GM21576 (cell line): ENCODE measurements around the gene ARID4B.
"Not testable (repeated sequence)": the region's sequence is repeated elsewhere in the genome, so short reads cannot be mapped to it uniquely, and the experiment has no call there.

Experiments used
- ATAC-seq: cut with Tn5 transposase; IDR thresholded peaks from one replicate; pipeline ENCODE4 v1.9.1; 2021; ENCODE audit warnings: mild to moderate bottlenecking, moderate library complexity; ENCODE audit not compliant: unreplicated experiment

Gene ARID4B

DNA sequence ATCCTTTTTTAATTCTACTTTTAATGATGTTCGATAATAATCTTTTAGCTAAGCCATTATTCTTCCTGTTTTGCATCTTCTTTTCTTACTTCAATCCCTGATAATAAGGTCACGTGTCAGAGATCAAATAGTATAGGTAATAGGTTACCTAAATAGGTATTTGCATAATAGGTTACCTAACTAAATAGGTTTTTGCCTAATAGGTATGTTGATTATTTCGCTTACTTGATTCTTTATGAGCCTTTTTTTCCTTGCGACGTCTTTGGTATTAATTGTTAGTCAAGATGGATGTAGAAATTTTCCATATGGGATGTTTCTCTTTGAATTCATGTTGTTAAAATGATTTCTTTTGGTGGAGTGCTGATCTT, 2.9 kb upstream of the ARID4B start:
- ATAC-seq, result no peak

DNA sequence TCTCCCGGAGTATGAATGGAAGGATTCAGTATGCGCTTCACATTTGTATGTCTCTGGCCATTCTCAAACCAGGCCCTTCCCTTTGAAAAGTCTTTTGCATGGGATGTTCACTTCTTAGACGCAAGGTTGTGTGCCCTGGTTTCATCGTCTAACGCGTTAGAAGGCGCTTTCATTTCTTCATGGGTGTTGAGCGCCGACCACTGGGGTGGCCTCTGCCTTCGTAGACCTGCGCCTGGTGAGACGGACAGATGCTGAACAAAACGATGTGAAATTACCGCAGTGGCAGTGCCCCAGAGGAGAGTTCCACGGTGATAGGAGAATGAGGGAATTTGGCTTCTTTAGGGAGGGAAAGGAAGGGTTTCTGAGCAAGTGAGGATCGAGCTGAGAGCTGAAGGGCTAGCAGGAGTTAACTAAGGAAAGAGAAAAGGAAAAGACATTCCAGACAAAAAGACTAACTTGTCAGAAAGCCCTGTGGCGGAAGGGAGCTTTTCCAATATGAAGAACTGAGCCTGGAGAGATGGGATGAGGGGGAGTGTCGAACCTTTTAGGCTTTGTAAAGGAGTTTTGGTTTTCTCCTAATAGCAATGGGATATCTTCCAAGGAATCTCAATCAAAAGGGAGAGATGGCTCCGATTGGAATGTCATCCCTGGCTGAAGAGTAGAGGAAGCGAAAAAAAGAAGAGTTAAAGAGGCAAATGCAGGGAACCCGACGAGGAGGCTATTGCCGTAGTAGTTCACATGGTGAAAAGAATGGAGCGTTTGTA, 1.3 kb upstream of the ARID4B start:
- peak; percentile 28 for ATAC-seq

DNA sequence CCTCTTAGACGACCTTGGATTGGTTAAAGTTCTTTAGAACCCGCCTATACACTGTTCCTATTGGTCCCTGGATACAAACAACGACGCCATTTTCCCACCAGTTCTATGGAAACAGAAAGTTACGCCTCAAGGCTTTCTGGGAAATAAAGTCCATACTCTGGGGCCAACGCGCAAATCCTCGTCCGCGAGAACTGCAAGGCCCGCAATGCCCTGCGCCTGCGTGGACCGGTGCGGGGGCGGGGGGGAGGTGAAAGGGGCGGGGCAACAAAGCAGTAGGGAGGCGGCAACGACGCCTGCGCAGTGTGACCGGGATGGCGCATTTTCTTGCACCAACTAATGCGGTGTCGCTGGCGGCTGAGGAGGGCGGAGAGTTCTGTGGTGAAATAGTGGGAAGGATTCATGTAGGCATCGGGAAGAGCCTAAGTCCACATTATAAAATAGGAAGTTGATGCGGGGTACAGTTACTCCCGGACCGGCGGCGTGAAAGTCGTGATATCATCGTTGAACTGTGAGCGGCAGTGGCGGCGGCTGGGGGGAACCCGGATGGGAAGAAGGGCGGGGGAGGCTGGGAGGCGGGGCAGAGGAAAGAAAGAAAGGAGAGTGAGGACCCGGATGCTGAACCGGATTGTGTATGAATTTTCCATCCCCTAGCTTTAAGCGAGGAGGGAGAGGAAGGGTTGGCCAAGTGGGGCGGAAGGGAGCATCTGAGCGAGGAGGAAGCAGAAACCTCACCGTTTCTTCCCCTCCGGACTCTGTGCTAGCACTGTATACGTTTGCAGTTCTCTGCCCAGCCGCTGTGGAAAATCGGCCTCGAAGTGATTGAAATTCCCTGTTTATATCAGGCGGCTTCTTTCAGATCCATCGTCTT, 526 bp upstream of the ARID4B start, which contains the start of gene GGPS1:
Gene GGPS1, plus strand, starts transcription at position 300 of the 868 bp plus-strand sequence. CDS start 6,695 bp downstream, outside the sequence.
- ATAC-seq, result peak; percentile 62

DNA sequence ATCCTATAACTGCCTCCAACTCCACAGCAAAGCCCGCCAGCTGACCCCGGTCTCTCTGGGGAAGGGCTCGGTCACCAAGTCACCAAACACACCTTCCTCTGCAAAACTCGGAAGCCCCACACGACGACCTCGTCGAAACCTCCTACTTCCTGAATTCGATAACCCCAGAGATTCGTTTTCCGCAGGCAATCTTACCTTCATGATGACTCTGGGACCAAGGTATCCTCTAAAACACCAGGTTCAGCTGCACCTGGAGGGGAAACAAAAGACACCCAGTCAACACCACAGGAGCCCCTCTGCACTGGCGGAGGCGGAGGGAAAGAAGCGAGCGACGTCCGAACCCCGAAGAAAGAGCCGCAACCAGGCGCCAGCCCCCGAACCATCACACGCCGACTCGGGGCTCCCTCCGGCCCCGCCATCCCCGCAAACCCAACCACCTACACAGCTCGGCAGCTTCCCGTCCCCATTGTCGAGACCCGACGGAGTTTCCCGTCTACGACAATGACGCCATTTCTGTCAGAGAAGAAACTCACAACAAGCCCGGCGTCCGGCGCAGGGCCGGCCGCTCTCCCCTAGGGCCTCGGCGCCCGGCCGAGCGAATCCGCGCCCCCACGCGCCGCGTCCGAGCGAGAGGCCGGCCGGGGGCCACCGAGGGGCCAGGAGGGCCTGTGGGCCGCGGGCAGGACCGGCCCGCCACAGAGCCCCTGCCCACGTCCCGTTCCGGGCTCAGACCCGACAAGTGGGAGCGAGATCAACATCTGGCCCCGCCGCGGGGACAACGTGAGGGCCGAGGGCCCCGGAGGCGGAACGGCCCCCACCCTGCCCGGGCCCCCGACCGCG, 1.0 kb downstream of the ARID4B start:
- ATAC-seq, result no peak

DNA sequence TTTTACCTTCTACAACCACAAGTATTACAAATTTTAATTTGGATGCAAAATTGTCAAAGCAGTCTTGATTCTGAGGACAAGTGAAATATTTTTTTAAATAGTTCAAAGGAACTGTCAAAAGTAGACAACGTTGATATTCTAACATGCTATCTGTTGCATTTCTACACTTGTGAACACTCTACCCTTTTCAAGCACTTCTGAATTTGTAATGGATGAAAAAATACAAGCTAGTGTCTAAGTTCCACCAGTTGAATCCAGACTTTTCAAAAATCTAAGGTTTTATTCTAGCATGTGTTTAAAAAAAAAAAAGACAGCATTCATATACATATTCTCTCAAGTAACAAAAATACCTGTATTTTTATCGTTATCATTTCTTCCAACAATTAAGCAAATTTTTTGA, 2.1 kb downstream of the ARID4B start:
- no peak for ATAC-seq

DNA sequence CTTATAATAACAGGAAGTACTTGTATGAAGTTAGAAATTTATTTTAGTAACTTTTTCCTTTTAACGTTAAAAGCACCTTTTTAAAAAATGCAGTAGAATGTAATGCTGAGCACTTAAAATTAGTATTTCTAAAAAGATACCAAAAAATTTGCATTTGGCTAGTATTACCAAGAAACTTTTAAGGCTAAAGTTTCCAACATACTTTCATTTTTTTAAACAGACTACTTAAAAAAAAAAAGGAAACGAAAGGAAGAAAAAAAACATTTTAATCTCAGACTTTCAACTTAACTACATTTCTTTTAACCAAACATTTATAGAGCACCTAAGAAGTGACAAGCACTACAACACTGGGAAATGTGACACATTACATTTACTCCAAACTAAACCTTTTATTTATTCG, 2.8 kb downstream of the ARID4B start:
- no peak for ATAC-seq

DNA sequence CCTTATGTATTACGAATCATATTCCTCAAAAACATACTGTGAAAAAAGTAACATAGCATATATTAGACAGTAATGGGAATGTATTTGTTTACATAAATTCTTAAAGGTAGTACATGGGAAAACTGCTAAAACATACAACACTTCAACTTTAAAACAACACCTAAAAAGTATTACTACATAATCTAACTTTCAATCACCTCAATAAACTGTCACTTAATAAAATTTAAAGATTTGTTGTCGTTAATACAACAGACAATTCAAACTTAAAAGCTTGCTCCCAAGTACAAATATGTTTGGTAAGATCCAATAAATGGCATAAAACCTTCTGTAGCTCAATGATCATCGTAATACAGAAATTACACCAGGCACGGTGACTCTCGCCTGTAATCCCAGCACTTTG, 3.7 kb downstream of the ARID4B start:
- ATAC-seq, result no peak

DNA sequence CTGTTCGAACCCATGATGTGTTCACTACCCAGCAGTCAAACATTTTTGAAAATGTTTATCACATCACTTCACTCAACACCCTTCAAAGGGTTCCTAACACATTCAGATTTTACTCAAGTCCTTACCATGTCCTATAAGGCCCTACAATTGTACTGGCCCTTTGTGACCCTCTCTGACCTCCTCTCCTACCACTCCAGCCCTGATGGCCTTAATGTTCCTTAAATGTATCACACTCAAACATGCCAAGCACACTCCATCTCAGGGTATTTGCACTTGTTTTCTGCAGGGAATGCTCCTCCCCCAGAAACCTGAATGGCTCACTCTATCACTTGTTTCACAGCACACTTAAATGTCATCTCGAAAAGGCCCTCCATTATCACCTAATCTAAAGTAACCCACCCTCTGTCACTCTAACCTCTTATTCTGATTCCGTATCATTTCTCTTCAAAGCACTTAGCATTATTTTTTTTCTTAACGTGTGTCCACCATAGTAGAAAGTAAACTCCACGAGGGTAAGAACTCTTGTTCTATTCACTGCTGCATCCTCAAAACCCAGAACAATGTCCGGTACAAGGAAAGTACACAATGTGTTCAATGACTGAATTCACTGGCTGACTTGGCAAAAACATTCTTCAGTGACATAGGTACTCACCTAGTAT, 7.3 kb downstream of the ARID4B start:
- no peak for ATAC-seq

DNA sequence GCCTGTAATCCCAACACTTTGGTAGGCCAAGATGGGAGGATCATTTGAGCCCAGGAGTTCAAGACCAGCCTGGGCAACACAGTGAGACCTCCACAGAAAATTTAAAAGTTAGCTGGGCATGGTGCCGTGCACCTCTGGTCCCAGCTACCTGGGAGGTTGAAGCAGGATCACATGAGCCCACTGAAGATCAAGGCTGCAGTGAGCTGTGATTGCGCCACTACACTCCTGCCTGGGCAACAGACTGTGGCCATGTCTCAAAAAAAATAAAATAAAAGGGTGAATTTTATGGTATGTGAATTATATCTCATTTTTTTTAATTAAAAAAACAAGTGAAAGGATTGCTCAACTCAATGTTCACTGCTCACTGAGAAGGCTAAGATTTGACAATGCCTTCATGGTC, 8.7 kb downstream of the ARID4B start:
- no peak for ATAC-seq

DNA sequence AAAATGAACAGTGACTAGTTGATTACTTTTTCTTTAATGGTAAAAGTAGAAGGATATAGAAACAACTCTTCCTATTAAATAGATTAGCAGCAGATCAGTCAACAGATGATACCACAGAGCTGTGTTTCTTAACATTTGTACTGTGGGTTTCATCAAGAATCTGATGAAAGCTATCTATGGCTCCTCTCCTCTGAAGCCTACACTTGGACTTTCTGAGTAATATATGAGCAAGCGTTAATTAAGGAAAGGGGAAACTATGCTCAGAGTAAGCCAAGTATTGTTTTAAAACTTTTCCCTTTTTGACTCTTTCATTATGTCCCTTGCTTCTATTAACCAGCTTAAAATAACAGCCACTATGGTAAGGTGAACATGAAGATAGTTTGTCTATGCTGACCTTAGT, 10.8 kb downstream of the ARID4B start:
- ATAC-seq, result no peak

DNA sequence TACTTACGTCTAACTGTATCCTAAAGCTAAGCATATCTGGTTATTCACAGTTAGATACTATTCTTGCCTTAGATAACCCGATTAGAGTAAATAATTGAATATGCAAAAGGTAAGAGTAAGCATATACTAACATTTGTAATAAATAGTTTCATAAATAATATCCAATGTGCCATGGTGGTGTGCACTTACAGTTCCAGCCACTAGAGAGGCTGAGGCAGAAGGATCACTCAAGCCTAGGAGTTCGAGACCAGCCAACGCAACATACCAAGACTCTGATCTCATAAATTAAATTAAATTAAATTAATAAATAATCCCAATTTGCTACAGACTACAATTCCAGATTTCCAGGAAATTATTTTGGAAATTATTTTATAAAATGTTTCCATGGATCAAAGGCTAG, 12.2 kb downstream of the ARID4B start:
- no peak for ATAC-seq

DNA sequence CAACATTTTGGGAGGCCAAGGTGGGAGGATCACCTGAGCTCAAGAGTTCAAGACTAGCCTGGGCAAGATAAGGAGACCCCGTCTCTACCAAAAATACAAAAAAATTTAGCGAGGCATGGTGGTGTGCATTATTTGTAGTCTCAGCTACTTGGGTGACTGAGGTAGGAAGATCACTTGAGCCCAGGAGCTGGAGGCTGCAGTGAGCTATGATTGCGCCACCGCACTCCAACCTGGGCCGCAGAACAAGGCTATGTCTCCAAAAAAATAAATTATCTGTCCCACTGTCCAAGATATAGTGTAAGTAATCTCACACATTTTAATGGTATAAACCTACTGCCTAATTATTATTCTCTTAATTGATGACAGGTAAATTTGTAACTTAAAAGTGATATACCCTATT, 12.8 kb downstream of the ARID4B start:
- ATAC-seq, result no peak

DNA sequence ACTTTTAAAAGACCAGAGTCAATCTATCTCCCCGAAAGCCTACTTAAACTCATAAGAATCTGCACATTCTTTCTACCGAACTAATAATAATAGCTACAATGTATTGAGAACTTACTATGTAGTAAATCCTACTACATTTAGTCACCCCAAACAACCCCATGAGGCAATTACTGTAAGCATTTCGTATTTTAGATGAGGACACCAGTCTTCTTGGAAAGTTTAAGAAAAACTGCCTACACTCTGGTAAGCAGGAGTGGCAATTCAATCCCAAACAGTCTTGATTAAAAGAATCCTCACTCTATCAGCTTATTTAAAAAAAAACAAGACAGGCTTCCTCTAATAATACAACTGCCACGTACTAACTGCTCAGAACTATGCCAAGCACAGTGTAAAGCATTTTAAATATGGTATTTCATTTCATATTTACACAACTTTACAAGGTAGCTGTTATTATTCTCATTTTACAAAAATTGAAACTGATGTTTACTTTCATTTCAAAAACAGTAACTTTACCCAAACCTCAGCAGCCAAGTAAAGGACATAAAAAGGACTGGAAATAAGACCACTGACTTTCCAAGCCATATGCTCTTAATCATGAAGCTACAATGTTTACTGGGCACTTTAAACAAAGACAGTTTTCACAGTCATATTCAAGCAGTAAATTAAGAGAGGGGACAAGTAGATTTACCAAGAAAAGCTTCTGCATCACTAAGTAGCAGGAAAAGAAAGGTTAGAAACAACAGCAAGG, 13.9 kb downstream of the ARID4B start:
- no peak for ATAC-seq

DNA sequence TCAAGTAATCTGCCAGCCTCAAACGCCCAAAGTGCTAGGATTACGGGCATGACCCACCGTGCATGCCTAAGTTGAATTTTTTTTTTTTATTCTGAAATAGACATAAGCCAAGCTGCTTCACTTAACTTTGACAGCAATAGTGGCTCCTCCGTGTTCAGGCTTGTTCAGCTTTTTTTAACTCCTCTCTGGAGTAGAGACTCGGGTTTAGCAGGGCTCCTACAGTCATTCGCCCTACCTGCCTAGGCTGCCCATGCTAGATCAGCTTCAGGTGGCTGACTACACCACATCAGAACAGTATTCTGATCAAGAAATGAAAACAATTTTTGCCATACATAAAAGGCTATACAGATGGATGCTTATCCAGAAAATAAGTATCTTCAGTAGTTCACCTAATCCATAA, 14.7 kb downstream of the ARID4B start:
- ATAC-seq, result no peak

DNA sequence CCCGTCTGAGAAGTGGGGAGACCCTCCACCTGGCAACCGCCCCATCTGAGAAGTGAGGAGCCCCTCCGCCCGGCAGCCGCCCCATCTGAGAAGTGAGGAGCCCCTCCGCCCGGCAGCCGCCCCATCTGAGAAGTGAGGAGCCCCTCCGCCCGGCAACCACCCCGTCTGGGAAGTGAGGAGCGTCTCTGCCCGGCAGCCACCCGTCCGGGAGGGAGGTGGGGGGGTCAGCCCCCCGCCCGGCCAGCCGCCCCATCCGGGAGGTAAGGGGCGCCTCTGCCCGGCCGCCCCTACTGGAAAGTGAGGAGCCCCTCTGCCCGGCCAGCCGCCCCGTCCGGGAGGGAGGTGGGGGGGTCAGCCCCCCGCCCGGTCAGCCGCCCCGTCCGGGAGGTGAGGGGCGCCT, 18.8 kb downstream of the ARID4B start:
- ATAC-seq, result not testable (repeated sequence)

DNA sequence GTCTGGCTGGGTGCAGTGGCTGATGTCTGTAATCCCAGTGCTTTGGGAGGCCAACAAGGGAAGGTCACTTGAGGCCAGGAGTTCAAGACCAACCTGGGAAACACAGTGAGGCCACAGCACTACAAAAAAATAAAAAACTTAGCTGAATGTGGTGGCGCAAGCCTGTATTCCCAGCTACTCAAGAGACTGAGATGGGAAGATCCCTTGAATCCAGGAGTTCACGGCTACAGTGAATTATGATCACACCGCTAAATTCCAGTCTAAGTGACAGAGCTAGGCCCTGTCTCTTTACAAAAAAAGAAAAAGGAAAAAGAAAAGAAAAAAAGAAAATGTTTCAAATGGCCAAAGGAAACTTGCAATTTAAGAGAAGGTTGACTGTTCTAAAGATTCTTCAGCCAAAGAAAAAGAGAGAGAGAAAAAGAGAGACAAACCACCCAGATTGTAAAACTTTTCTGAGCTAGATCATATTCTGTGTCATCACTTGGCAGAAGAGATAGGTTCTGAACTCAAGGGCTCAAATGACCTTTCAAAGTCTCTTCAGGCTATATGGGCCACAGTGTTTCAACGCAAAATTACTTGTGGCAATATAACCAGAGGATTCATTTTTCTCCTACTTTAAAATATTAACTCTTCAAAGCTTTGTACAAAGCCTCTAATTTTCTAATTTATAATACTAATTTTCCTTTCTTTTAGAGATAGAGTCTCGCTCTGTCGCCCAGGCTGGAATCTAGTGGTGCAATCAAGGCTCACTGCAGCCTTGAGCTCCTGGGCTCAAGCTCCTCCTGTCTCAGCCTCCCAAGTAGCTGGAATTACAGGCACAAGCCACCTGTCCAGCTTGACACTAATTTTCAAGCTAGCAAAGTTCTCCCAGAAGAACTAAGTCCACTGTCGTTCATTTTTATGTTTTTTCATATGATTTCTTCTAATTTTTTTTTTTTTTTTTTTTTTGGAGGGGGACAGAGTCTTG, 20.5 kb downstream of the ARID4B start:
- ATAC-seq, result no peak

DNA sequence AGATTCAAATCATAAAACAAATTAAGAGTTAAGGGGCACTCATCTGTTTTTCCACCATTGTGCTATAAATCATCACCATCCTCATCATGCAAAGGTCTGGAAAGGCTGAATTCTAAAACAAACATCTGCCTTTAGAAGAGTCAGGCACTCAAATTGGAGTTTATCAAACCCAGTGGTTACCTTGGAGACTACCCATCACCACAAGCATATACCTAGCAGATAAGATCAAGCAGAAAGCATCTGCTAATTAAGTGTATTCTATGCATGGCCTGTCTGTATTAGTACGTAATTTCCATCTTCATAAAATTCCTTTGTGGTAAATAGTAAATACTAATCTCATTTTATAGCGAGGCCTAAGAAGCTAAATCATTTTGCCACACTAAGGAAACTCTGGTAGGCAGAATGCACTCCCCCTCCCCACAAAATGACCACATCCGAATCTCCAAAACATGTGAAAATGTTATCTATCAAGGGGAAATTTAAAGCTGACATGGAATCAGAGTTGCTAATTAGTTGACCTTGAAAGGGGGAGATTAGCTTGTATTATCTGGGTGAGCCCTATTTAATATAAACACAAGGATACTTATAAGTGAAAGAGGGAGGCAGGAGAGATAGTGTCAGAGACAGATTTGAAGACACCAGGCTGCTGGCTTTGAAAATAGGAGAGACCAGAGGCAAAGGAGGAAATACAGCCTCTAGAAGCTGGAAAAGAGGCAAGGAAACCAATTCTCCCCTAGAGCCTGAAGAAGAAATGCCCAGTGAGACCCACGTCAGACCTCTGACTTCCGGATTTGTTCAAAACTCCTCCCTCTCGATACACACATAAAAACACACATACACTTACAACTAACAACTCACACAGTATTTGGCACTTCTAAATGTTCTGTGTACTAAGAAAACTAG, 23.2 kb downstream of the ARID4B start:
- ATAC-seq, result no peak

DNA sequence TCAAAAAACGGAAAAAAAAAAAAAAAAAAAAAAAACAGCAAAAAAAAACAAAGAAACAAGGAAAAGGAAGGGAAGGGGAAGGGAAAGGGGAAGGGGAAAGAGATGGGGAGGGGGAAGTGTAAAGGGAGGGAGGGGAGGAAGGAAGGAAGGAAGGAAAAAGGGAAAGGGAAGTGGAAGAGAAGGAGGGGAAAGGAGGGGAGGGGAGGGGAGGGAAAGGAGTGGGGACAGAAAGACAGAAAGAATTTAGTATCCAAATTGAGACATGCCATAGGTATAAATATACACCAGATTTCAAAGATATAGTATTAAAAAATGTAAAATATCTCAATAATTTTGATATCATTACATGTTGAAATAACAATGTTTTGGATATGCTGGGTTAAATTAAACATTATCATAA, 25.8 kb downstream of the ARID4B start:
- ATAC-seq, result no peak
